ENCODE data around the gene SNRNP40. TPM values are rescaled to one million over a fixed set of nuclear protein-coding genes. Genes with fewer than 3 reads are reported as not detected.

Gene SNRNP40
- total RNA-seq, 1 donor from 2014 or later, result 38.1 TPM

DNA sequence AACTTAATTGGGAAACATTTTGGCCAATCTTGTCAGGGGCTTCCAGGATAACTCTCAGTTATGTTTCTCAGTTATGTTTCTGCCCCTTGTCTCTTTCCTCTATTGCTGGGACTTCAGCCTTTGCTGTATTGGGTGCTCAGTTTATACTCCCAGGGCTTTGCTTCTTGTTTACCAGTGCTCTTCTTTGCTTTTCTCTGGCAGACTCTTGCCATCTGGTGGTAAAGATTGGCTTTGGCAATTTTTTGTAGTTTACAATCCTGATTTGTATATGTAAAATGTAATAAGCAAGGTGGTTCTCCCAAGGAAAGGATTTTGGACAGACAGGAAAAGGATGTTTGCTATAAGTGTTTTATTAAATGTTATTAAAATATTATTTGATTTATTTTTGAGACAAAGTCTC lies 38.4 kb upstream of the SNRNP40 start:
- H3K9me3 ChIP-seq, result no peaks in the 10 kb centered on the region
- intact Hi-C loops (cut with DNase I), result no loop called here
- TF ChIP-seq POLR2A (IDR thresholded peaks at IDR 0.05) (no peak), CTCF (IDR thresholded peaks at IDR 0.05) (peak; percentile 14 to 24 (median 14)), POLR2AphosphoS5 (IDR thresholded peaks at IDR 0.05; ENCODE audit: insufficient read depth in 1 of 2, low read depth in 1 of 2) (peak in 1 of 2 donors; percentile 40)
- no peaks in the 10 kb centered on the region for H3K4me1 ChIP-seq
- H3K4me3 ChIP-seq, result no peak overlapping the region
- H3K27me3 ChIP-seq, result no peaks in the 10 kb centered on the region
- DNase-seq (ENCODE audit: extremely low spot score in 2 of 2), result no peak
- peaks cover 0 to 11% of the 10 kb centered on the region in 2 donors for H3K36me3 ChIP-seq
- H3K27ac ChIP-seq, result no peak overlapping the region

DNA sequence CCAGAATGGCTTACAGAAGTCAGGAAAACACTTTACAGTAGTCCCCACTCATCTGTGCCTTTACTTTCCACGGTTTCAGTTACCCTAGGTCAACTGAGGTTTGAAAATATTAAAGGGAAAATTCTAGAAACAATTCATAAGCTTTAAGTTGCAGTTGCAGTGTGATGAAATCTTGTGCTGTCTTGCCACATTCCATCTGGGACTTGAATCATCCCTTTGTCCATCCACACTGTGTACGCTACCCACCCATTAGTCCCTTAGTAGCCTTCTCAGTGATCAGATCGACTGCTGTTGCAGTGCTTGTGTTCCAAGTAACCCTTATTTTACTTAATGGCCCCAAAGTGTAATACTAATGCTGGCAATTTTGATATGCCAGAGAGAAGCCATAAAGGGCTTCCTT lies 30.8 kb upstream of the SNRNP40 start:
- DNase-seq (ENCODE audit: extremely low spot score in 2 of 2), result no peak
- intact Hi-C loops (cut with DNase I), result no loop called here
- H3K9me3 ChIP-seq, result no peaks in the 10 kb centered on the region
- H3K27me3 ChIP-seq, result no peaks in the 10 kb centered on the region
- H3K4me3 ChIP-seq, result no peak overlapping the region
- H3K4me1 ChIP-seq, result no peaks in the 10 kb centered on the region
- TF ChIP-seq CTCF (IDR thresholded peaks at IDR 0.05) (no peak), POLR2AphosphoS5 (IDR thresholded peaks at IDR 0.05; ENCODE audit: insufficient read depth in 1 of 2, low read depth in 1 of 2) (no peak), POLR2A (IDR thresholded peaks at IDR 0.05) (no peak)
- peaks cover 0 to 7% of the 10 kb centered on the region in 2 donors for H3K36me3 ChIP-seq
- no peak overlapping the region for H3K27ac ChIP-seq

DNA sequence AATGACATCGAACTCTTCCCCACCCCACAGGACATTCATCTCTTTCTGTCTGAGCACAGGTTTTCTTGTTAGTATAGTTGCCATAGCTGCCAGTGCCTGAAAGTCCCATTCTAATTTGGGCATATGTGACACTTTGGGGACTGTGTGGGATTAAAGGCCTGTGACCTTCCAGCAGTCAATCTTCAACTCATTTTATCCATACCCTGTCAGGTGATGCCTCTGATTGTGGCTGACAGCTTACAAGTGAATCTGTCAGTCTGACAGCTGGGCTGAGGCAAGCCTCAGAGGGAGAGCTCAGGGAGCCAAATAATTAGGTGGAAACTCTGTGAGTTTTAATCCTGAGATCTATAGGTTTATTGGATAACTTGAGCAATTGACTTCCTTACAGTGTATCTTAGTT lies 29.9 kb upstream of the SNRNP40 start:
- no peak overlapping the region for H3K27ac ChIP-seq
- TF ChIP-seq CTCF (IDR thresholded peaks at IDR 0.05) (no peak), POLR2A (IDR thresholded peaks at IDR 0.05) (no peak), POLR2AphosphoS5 (IDR thresholded peaks at IDR 0.05; ENCODE audit: insufficient read depth in 1 of 2, low read depth in 1 of 2) (no peak)
- no peak for DNase-seq (ENCODE audit: extremely low spot score in 2 of 2)

GRCh38 chr1:31324992-31325391 lies 28.4 kb upstream of the SNRNP40 start:
- no peak for TF ChIP-seq POLR2A (IDR thresholded peaks at IDR 0.05)
- no peak for TF ChIP-seq CTCF (IDR thresholded peaks at IDR 0.05)
- TF ChIP-seq POLR2AphosphoS5 (IDR thresholded peaks at IDR 0.05; ENCODE audit: insufficient read depth in 1 of 2, low read depth in 1 of 2), result no peak
- intact Hi-C loops (cut with DNase I), result no loop called here
- no peak overlapping the region for H3K27ac ChIP-seq

More for the DNA sequence above, 29.9 kb upstream of the SNRNP40 start:
- peaks cover 0 to 8% of the 10 kb centered on the region in 2 donors for H3K36me3 ChIP-seq
- intact Hi-C loops (cut with DNase I), result no loop called here
- no peaks in the 10 kb centered on the region for H3K4me1 ChIP-seq
- H3K27me3 ChIP-seq, result no peaks in the 10 kb centered on the region
- no peaks in the 10 kb centered on the region for H3K9me3 ChIP-seq
- H3K4me3 ChIP-seq, result no peak overlapping the region

GRCh38 chr1:31324093-31324492 lies 27.5 kb upstream of the SNRNP40 start:
- DNase-seq (ENCODE audit: extremely low spot score in 2 of 2), result no peak
- Histone ChIP-seq H3K27me3 (no peaks in the 10 kb centered on the region), H3K4me3 (no peak overlapping the region), H3K9me3 (no peaks in the 10 kb centered on the region), H3K36me3 (peaks cover 0 to 29% of the 10 kb centered on the region in 2 donors), H3K27ac (no peak overlapping the region), H3K4me1 (no peaks in the 10 kb centered on the region)
- intact Hi-C loops (cut with DNase I), result no loop called here
- TF ChIP-seq CTCF (IDR thresholded peaks at IDR 0.05) (no peak), POLR2AphosphoS5 (IDR thresholded peaks at IDR 0.05; ENCODE audit: insufficient read depth in 1 of 2, low read depth in 1 of 2) (no peak), POLR2A (IDR thresholded peaks at IDR 0.05) (no peak)

More at GRCh38 chr1:31324992-31325391, 28.4 kb upstream of the SNRNP40 start:
- no peaks in the 10 kb centered on the region for H3K4me1 ChIP-seq
- peaks cover 0 to 21% of the 10 kb centered on the region in 2 donors for H3K36me3 ChIP-seq
- no peaks in the 10 kb centered on the region for H3K27me3 ChIP-seq
- H3K9me3 ChIP-seq, result no peaks in the 10 kb centered on the region
- no peak overlapping the region for H3K4me3 ChIP-seq
- no peak for DNase-seq (ENCODE audit: extremely low spot score in 2 of 2)
